IPS-18a (cell line): ENCODE measurements around the gene LDB2.

Experiments used
- H3K27ac ChIP-seq: one replicate; pipeline ENCODE4 v1.5.1; 2013; ENCODE audit warnings: low read length
- H3K27me3 ChIP-seq: one replicate; pipeline ENCODE4 v1.6.1; 2013; ENCODE audit warnings: mild to moderate bottlenecking, low read length; ENCODE audit not compliant: control insufficient read depth, insufficient read depth
- H3K36me3 ChIP-seq: one replicate; pipeline ENCODE4 v1.6.1; 2013; ENCODE audit warnings: low read depth, low read length; ENCODE audit not compliant: control insufficient read depth
- H3K4me1 ChIP-seq: one replicate; pipeline ENCODE4 v1.6.1; 2013; ENCODE audit warnings: low read depth, low read length; ENCODE audit not compliant: control insufficient read depth
- H3K4me3 ChIP-seq: one replicate; pipeline ENCODE4 v1.5.1; 2013; ENCODE audit warnings: low read length
- H3K9ac ChIP-seq: one replicate; pipeline ENCODE4 v1.6.1; 2013; ENCODE audit warnings: mild to moderate bottlenecking, low read length, moderate library complexity
- H3K9me3 ChIP-seq: one replicate; pipeline ENCODE4 v1.6.1; 2013; ENCODE audit warnings: low read depth, low read length; ENCODE audit not compliant: control insufficient read depth

The LDB2 gene

GRCh38 chr4:16836324-16836723, 62.1 kb downstream of the LDB2 start:
- H3K4me1 ChIP-seq: peaks cover 11% of the 10 kb centered on the region
- H3K4me3 ChIP-seq: no peak overlapping the region
- H3K27ac ChIP-seq: no peak overlapping the region
- no peaks in the 10 kb centered on the region for H3K9me3 ChIP-seq
- no peaks in the 10 kb centered on the region for H3K27me3 ChIP-seq
- H3K9ac ChIP-seq: no peak overlapping the region
- no peaks in the 10 kb centered on the region for H3K36me3 ChIP-seq

- Histone ChIP-seq H3K9ac (no peak overlapping the region), H3K9me3 (no peaks in the 10 kb centered on the region), H3K27ac (no peak overlapping the region), H3K27me3 (no peaks in the 10 kb centered on the region), H3K4me3 (no peak overlapping the region), H3K36me3 (no peaks in the 10 kb centered on the region), H3K4me1 (peaks cover 11% of the 10 kb centered on the region)
These were observed 62.7 kb downstream of the LDB2 start for GRCh38 chr4:16835597-16836247.

- no peak overlapping the region for H3K4me3 ChIP-seq
- H3K27me3 ChIP-seq: no peaks in the 10 kb centered on the region
- peaks cover 11% of the 10 kb centered on the region for H3K4me1 ChIP-seq
- no peak overlapping the region for H3K9ac ChIP-seq
- H3K36me3 ChIP-seq: no peaks in the 10 kb centered on the region
- no peaks in the 10 kb centered on the region for H3K9me3 ChIP-seq
- no peak overlapping the region for H3K27ac ChIP-seq
These were observed 63.6 kb downstream of the LDB2 start for GRCh38 chr4:16834814-16835213.

GRCh38 chr4:16833722-16834121, 64.7 kb downstream of the LDB2 start:
- no peaks in the 10 kb centered on the region for H3K9me3 ChIP-seq
- H3K4me1 ChIP-seq: peaks cover 15% of the 10 kb centered on the region
- no peaks in the 10 kb centered on the region for H3K27me3 ChIP-seq
- H3K36me3 ChIP-seq: no peaks in the 10 kb centered on the region
- H3K9ac ChIP-seq: no peak overlapping the region
- no peak overlapping the region for H3K27ac ChIP-seq
- H3K4me3 ChIP-seq: no peak overlapping the region

- Histone ChIP-seq H3K9ac (no peak overlapping the region), H3K36me3 (no peaks in the 10 kb centered on the region), H3K4me3 (no peak overlapping the region), H3K9me3 (no peaks in the 10 kb centered on the region), H3K27me3 (no peaks in the 10 kb centered on the region), H3K27ac (no peak overlapping the region), H3K4me1 (peaks cover 37% of the 10 kb centered on the region)
These were observed 68.4 kb downstream of the LDB2 start for GRCh38 chr4:16830081-16830480.

GRCh38 chr4:16827794-16828724, 70.4 kb downstream of the LDB2 start:
- Histone ChIP-seq H3K4me3 (no peak overlapping the region), H3K4me1 (peaks cover 37% of the 10 kb centered on the region), H3K9me3 (no peaks in the 10 kb centered on the region), H3K36me3 (no peaks in the 10 kb centered on the region), H3K27me3 (no peaks in the 10 kb centered on the region), H3K27ac (no peak overlapping the region), H3K9ac (no peak overlapping the region)

- H3K4me1 ChIP-seq: peaks cover 37% of the 10 kb centered on the region
- H3K4me3 ChIP-seq: peak overlapping the region; percentile 29
- H3K27ac ChIP-seq: peak overlapping the region; percentile 57
- no peaks in the 10 kb centered on the region for H3K36me3 ChIP-seq
- no peaks in the 10 kb centered on the region for H3K27me3 ChIP-seq
- H3K9me3 ChIP-seq: no peaks in the 10 kb centered on the region
- H3K9ac ChIP-seq: peak overlapping the region; percentile 7
These were observed 71.4 kb downstream of the LDB2 start for GRCh38 chr4:16827045-16827444.

GRCh38 chr4:16826406-16826910, 72.0 kb downstream of the LDB2 start:
- no peaks in the 10 kb centered on the region for H3K27me3 ChIP-seq
- peak overlapping the region; percentile 29 for H3K4me3 ChIP-seq
- H3K9ac ChIP-seq: peak overlapping the region; percentile 7
- H3K4me1 ChIP-seq: peaks cover 37% of the 10 kb centered on the region
- no peaks in the 10 kb centered on the region for H3K9me3 ChIP-seq
- H3K36me3 ChIP-seq: no peaks in the 10 kb centered on the region
- peak overlapping the region; percentile 57 for H3K27ac ChIP-seq

GRCh38 chr4:16824278-16824806, 74.1 kb downstream of the LDB2 start:
- Histone ChIP-seq H3K4me1 (peaks cover 53% of the 10 kb centered on the region), H3K4me3 (no peak overlapping the region), H3K9ac (no peak overlapping the region), H3K27me3 (no peaks in the 10 kb centered on the region), H3K9me3 (no peaks in the 10 kb centered on the region), H3K27ac (no peak overlapping the region), H3K36me3 (no peaks in the 10 kb centered on the region)

- H3K27me3 ChIP-seq: no peaks in the 10 kb centered on the region
- H3K9ac ChIP-seq: no peak overlapping the region
- no peaks in the 10 kb centered on the region for H3K36me3 ChIP-seq
- no peak overlapping the region for H3K4me3 ChIP-seq
- peak overlapping the region; percentile 34 for H3K27ac ChIP-seq
- H3K9me3 ChIP-seq: no peaks in the 10 kb centered on the region
- H3K4me1 ChIP-seq: peaks cover 40% of the 10 kb centered on the region
These were observed 78.1 kb downstream of the LDB2 start for GRCh38 chr4:16820329-16820728.

- no peaks in the 10 kb centered on the region for H3K9me3 ChIP-seq
- H3K4me1 ChIP-seq: peaks cover 38% of the 10 kb centered on the region
- no peak overlapping the region for H3K27ac ChIP-seq
- H3K9ac ChIP-seq: peak overlapping the region; percentile 10
- no peaks in the 10 kb centered on the region for H3K27me3 ChIP-seq
- H3K4me3 ChIP-seq: no peak overlapping the region
- no peaks in the 10 kb centered on the region for H3K36me3 ChIP-seq
These were observed 78.8 kb downstream of the LDB2 start for GRCh38 chr4:16819652-16820051.
